Measurements from ENCODE around the gene CLCN6. TPM values are rescaled to one million over a fixed set of nuclear protein-coding genes. Genes with fewer than 3 reads are reported as not detected.

The CLCN6 gene
- total RNA-seq, 4 donors from 2014 or later, result 12.8 to 23.8 (median 18.3) TPM

GRCh38 chr1:11848373-11848700, 42.3 kb downstream of the CLCN6 start:
- Histone ChIP-seq H3K27me3 (peaks cover 9% of the 10 kb centered on the region), H3K9me3 (no peaks in the 10 kb centered on the region), H3K4me1 (no peaks in the 10 kb centered on the region), H3K36me3 (peaks cover 0 to 43% of the 10 kb centered on the region in 2 donors), H3K4me3 (no peak overlapping the region), H3K27ac (no peak overlapping the region)
- WGBS, 2 donors (ENCODE audit: low coverage in 1 of 2), result 38 to 70% methylated on average over 2 to 7 of the region's 9 CpGs
- no peak for ATAC-seq
- no peak for TF ChIP-seq EP300 (IDR thresholded peaks at IDR 0.05)

- WGBS, 2 donors (ENCODE audit: low coverage in 1 of 2), result 45 to 57% methylated on average over 3 to 6 of the region's 11 CpGs
- peaks cover 20% of the 10 kb centered on the region for H3K27me3 ChIP-seq
- H3K4me1 ChIP-seq, result no peaks in the 10 kb centered on the region
- no peaks in the 10 kb centered on the region for H3K9me3 ChIP-seq
- H3K27ac ChIP-seq, result no peak overlapping the region
- TF ChIP-seq POLR2AphosphoS5 (IDR thresholded peaks at IDR 0.05) (no peak), EP300 (IDR thresholded peaks at IDR 0.05) (no peak), CTCF (IDR thresholded peaks at IDR 0.05) (no peak), POLR2A (IDR thresholded peaks at IDR 0.05) (no peak)
- H3K36me3 ChIP-seq, result peaks cover 0 to 25% of the 10 kb centered on the region in 2 donors
- H3K4me3 ChIP-seq, result no peak overlapping the region
- no peak for ATAC-seq
These were observed 44.2 kb downstream of the CLCN6 start for GRCh38 chr1:11850156-11850555.

GRCh38 chr1:11851180-11851579, 45.2 kb downstream of the CLCN6 start:
- H3K36me3 ChIP-seq, result peaks cover 0 to 17% of the 10 kb centered on the region in 2 donors

GRCh38 chr1:11854519-11854918, 48.5 kb downstream of the CLCN6 start:
- peaks cover 63% of the 10 kb centered on the region for H3K27me3 ChIP-seq
- no peak overlapping the region for H3K27ac ChIP-seq
- no peaks in the 10 kb centered on the region for H3K36me3 ChIP-seq
- H3K4me1 ChIP-seq, result peaks cover 0 to 7% (median 0%) of the 10 kb centered on the region in 3 donors
- no peak overlapping the region for H3K4me3 ChIP-seq
- ATAC-seq, result no peak
- no peak for TF ChIP-seq POLR2AphosphoS5 (IDR thresholded peaks at IDR 0.05)
- TF ChIP-seq CTCF (IDR thresholded peaks at IDR 0.05), result no peak
- no peak for TF ChIP-seq POLR2A (IDR thresholded peaks at IDR 0.05)
- TF ChIP-seq EP300 (IDR thresholded peaks at IDR 0.05), result no peak
- 30 to 47% methylated on average over 3 to 6 of the region's 8 CpGs for WGBS, 2 donors (ENCODE audit: low coverage in 1 of 2)
- H3K9me3 ChIP-seq, result no peaks in the 10 kb centered on the region

More at GRCh38 chr1:11851180-11851579, 45.2 kb downstream of the CLCN6 start:
- Histone ChIP-seq H3K4me3 (no peak overlapping the region), H3K4me1 (no peaks in the 10 kb centered on the region), H3K9me3 (no peaks in the 10 kb centered on the region), H3K27ac (no peak overlapping the region), H3K27me3 (peaks cover 30% of the 10 kb centered on the region)
- no peak for ATAC-seq
- TF ChIP-seq CTCF (IDR thresholded peaks at IDR 0.05) (no peak), POLR2A (IDR thresholded peaks at IDR 0.05) (no peak)
- 64% methylated on average over 6 of the region's 7 CpGs; no CpG with 5 or more reads in 1 of the 2 donors for WGBS, 2 donors (ENCODE audit: low coverage in 1 of 2)

- no peaks in the 10 kb centered on the region for H3K36me3 ChIP-seq
- H3K27me3 ChIP-seq, result peaks cover 72% of the 10 kb centered on the region
- WGBS, 2 donors (ENCODE audit: low coverage in 1 of 2), result 57 to 58% methylated on average over 1 to 8 of the region's 8 CpGs
- TF ChIP-seq POLR2AphosphoS5 (IDR thresholded peaks at IDR 0.05), result no peak
- no peak for TF ChIP-seq POLR2A (IDR thresholded peaks at IDR 0.05)
- no peak for TF ChIP-seq CTCF (IDR thresholded peaks at IDR 0.05)
- no peak for TF ChIP-seq EP300 (IDR thresholded peaks at IDR 0.05)
- ATAC-seq, result no peak
- peaks cover 0 to 7% (median 0%) of the 10 kb centered on the region in 3 donors for H3K4me1 ChIP-seq
- H3K4me3 ChIP-seq, result no peak overlapping the region
- H3K9me3 ChIP-seq, result no peaks in the 10 kb centered on the region
- no peak overlapping the region for H3K27ac ChIP-seq
These were observed 49.4 kb downstream of the CLCN6 start for GRCh38 chr1:11855430-11855829.
